Neuron (in vitro differentiated cells): Measurements from ENCODE around the gene CORO6.

Experiments
- H2AFZ ChIP-seq: one replicate; pipeline ENCODE4 v1.6.1; 2013; ENCODE audit warnings: low read depth, mild to moderate bottlenecking, inconsistent platforms, low read length, moderate library complexity
- H3K27me3 ChIP-seq: one replicate; pipeline ENCODE4 v1.6.1; 2013; ENCODE audit warnings: low read length; ENCODE audit not compliant: insufficient read depth
- H3K36me3 ChIP-seq: one replicate; pipeline ENCODE4 v1.6.1; 2013; ENCODE audit warnings: low read length; ENCODE audit not compliant: insufficient read depth
- H3K4me1 ChIP-seq: one replicate; pipeline ENCODE4 v1.6.1; 2013; ENCODE audit warnings: low read length; ENCODE audit not compliant: insufficient read depth
- H3K4me3 ChIP-seq: 2 replicates; pipeline ENCODE4 v1.5.1; 2013; ENCODE audit warnings: mild to moderate bottlenecking, low read length, moderate library complexity
- H3K9me3 ChIP-seq: one replicate; pipeline ENCODE4 v1.6.1; 2013; ENCODE audit warnings: low read length

Gene CORO6

DNA sequence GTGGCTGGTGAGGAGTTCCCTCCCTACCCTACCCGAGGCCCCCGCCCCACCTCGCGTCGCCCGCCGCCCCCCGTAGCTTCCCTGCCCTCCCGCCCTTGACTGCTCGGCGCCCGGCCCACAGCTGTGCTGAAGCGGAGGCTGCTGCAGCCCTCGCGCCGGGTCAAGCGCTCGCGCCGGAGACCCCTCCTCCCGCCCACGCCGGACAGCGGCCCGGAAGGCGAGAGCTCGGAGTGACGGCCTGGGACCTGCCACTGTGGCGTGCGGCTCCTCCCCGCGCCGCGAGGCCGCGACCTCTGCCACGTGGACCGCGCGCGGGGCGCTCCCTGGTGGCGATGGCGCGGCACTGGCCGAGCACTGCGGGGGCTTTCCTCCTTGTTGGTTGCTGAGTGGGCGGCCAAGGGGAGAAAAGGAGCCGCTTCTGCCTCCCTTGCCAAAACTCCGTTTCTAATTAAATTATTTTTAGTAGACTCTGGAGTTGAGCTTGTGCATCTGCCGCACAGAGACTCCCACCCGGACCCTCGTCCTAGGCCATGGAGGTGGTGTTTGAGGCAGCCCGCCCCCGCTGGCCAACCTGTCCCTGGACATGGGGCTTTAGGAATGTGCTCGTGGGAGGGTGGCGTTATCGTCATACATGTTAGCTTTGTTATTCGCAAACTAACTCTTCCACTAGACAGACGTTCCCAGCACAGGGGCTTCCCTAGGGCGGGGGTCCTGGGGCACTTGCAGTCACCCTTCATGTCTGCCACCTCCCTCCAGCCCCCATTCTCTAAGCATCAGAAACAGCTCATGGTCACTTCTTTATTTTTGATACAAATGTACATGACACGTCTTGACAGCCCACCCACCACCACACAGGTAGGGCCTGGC lies 49.8 kb downstream of the CORO6 start:
- Histone ChIP-seq H3K4me1 (peaks cover 8% of the 10 kb centered on the region), H3K9me3 (no peaks in the 10 kb centered on the region), H3K4me3 (no peak overlapping the region), H3K36me3 (peaks cover 66% of the 10 kb centered on the region), H2AFZ (no peak overlapping the region), H3K27me3 (no peaks in the 10 kb centered on the region)

DNA sequence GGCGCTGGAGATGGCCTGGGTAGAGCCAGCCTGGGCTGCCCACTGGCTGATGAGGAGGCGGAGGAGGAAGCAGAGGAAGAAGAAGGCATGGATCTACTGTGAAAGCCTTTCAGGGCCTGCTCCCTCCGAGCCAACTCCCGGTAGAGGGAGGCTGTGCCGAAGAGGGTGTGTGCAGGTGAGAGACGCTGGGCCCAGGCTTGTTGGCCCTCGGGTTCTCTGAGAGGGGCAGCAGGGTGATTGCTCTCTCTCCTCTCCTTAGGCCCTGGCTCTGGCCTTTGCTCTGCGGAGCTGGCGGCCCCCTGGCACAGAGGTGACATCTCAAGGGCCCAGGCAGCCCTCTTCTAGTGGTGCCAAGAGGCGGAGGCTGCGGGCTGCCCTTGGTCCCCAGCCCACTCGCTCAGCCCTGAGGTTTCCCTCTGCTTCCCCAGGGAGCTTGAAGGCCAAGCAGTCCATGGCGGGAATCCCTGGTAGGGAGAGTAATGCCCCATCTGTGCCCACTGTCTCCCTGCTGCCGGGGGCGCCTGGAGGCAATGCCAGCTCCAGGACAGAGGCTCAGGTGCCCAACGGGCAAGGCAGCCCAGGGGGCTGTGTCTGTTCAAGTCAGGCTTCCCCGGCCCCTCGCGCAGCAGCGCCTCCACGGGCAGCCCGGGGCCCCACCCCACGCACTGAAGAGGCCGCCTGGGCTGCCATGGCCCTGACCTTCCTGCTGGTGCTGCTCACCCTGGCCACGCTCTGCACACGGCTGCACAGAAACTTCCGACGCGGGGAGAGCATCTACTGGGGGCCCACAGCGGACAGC lies 50.6 kb downstream of the CORO6 start:
- H2AFZ ChIP-seq: no peak overlapping the region
- H3K9me3 ChIP-seq: no peaks in the 10 kb centered on the region
- peaks cover 8% of the 10 kb centered on the region for H3K4me1 ChIP-seq
- H3K4me3 ChIP-seq: no peak overlapping the region
- peaks cover 58% of the 10 kb centered on the region for H3K36me3 ChIP-seq
- H3K27me3 ChIP-seq: no peaks in the 10 kb centered on the region

DNA sequence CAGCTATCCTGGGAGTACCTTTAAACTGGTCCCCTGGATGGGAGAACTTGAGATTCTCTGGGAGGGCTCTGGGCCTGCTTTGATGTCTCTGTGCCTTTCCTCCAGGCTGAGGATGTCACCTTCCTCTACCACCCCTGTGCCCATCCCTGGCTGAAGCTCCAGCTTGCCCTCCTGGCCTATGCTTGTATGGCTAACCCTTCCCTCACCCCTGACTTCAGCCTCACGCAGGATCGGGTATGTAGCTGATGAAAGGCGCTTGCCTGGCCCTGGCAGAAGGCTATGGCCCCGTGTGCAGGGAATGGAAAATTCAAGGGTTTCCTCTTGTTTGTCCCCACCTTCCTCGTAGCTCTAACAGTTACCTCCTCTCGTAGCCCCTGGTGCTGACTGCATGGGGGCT lies 51.2 kb downstream of the CORO6 start:
- peaks cover 52% of the 10 kb centered on the region for H3K36me3 ChIP-seq
- no peak overlapping the region for H3K4me3 ChIP-seq
- no peak overlapping the region for H2AFZ ChIP-seq
- no peaks in the 10 kb centered on the region for H3K27me3 ChIP-seq
- H3K9me3 ChIP-seq: no peaks in the 10 kb centered on the region
- peaks cover 8% of the 10 kb centered on the region for H3K4me1 ChIP-seq

DNA sequence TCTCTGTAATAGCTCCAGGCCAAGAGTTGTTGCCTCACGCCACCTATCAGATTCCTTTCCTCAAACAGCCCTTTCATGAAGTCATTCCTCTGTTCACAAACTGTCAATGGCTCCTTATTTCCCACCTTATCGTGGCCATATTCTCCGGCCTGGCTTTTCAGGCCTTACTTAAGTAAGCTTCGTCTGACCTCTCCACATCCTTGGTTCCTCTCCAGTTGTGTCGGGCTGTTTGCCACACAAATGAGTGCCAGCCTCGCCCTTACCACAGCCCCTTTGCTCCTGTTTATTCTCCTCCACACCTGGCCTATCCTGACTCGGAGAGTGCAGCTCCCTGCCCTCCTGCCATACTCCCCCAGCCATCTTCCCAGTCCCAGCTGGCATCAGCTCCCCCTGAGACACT lies 52.2 kb downstream of the CORO6 start:
- peaks cover 8% of the 10 kb centered on the region for H3K4me1 ChIP-seq
- H3K36me3 ChIP-seq: peaks cover 43% of the 10 kb centered on the region
- no peaks in the 10 kb centered on the region for H3K9me3 ChIP-seq
- no peak overlapping the region for H3K4me3 ChIP-seq
- no peaks in the 10 kb centered on the region for H3K27me3 ChIP-seq
- H2AFZ ChIP-seq: no peak overlapping the region

DNA sequence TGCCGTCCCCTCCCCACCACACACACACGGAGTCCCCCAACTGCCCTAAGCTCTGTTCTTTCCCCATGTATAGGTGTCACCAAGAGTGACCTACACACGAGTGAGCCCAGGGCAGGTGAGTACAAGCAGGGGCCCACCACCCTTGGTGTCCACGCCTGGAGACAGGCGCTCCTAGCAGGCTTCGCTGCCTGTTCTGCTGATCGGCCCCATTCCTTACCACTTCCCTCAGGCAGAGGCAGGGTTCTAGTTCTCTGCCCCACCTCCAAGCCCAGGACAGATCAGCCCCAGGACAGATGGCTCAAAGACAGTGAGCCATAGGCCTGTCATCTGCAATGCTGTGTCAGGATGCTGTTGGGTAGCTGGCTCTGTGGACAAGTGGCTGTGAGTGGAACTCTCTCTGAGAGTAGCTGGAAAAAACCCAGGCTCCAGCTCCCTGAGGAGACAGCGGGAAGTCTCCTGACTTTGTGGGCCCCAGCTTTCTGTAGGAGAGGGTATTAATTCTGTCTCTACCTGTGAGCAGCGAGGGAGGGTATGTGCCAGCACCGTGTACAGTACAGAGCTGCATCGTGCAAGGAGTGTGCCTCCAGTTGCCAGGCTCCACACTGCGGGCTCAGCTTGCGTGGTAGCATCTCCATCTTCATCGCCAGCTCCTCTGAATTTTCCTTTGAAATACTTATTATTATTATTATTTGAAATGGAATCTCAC lies 53.3 kb downstream of the CORO6 start:
- no peaks in the 10 kb centered on the region for H3K9me3 ChIP-seq
- H3K4me1 ChIP-seq: peaks cover 8% of the 10 kb centered on the region
- peaks cover 32% of the 10 kb centered on the region for H3K36me3 ChIP-seq
- no peaks in the 10 kb centered on the region for H3K27me3 ChIP-seq
- peak overlapping the region; percentile 83 for H2AFZ ChIP-seq
- peak overlapping the region; percentile 84 for H3K4me3 ChIP-seq

DNA sequence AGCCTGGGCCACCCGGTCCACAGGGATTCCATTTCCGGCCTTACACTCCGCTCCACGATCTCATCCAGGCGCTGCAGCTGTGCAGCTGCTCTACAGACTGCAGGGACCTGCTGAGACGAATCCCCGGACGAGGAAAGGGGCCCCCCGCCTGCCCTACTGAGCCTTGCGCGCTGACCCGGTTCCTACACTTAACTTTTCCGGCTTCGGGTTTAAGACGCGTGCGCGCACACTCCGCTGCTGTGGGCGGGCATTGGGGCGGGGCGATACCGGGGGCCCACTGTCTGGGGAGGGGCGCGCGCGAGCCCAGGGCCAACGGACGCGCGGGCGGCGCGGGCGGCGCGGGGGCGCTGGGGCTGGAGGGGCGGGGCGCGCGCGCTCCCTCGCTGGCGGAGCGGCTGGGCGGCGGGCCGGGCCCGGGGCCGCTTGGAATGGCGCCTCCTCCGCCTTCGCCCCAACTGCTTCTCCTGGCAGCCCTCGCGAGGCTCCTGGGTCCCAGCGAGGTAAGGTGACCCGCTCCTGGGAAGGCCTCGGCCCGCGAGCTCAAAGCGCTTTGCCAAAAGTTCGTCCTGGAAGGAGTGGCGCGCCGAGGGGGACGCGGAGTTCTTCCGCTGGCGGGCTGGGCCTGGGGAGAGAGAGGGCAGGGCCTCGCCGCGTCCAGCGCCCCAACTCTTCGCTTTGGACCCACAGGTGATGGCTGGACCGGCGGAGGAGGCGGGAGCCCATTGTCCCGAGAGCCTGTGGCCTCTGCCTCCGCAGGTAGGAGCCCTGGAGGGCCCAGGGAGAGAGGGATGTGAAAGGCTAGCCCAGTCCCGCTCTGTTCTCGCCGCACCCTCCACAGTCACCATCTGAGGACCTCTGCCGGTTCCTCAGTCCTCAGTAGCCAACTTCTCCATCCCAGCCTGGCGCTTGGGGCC lies 54.1 kb downstream of the CORO6 start, which contains the start of gene TP53I13:
Gene TP53I13 (plus strand): TSS at position 371 of the 914 bp plus-strand sequence. CDS start 58 bp downstream, at position 429.
- H3K4me3 ChIP-seq: peak within 1 kb of the TSS; percentile 84
- peaks cover 24% of the 10 kb centered on the region for H3K36me3 ChIP-seq
- H2AFZ ChIP-seq: peak within 1 kb of the TSS; percentile 83
- peaks cover 8% of the 10 kb centered on the region for H3K4me1 ChIP-seq
- no peaks in the 10 kb centered on the region for H3K9me3 ChIP-seq
- H3K27me3 ChIP-seq: no peaks in the 10 kb centered on the region

DNA sequence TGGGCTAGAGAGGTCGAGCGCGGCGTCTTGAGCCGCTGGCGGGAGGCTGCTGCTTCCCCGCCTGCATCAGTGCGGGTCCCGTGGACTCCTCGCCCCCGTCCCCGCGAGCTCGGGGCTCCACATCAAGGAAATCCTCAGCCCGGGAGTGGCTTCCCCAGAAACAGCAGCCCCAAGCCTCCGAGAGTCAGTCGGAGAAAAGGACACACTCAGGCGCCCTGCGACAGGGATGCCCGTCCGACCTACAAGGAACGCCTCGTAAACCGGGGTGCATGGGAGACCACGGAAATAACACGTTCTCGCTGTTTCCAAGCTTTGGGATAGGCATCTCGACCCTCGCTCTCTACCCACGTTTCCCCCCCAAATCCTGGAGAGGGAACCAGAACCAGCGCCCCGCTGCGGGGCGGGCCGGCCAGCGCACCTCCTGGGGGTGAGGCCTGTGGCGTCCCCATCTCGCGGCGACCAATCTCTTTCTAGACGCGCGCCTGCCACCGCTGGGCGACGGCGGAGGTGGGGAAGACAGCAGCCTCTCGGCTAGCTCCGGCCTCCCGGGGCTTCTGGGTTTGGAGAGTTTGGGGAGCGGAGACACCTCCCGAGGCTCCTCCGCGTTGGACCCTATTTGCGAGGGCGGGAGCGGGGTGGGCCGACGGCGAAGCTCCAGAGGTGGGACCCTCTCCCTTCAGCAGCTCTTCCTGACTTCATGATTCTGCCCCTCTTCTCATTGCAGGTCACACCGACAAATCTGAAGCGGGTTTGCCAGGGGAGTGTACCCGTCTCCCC lies 55.0 kb downstream of the CORO6 start:
- H3K27me3 ChIP-seq: no peaks in the 10 kb centered on the region
- H2AFZ ChIP-seq: peak overlapping the region; percentile 83
- H3K9me3 ChIP-seq: no peaks in the 10 kb centered on the region
- H3K36me3 ChIP-seq: peaks cover 19% of the 10 kb centered on the region
- H3K4me3 ChIP-seq: peak overlapping the region; percentile 84
- H3K4me1 ChIP-seq: peaks cover 8% of the 10 kb centered on the region

DNA sequence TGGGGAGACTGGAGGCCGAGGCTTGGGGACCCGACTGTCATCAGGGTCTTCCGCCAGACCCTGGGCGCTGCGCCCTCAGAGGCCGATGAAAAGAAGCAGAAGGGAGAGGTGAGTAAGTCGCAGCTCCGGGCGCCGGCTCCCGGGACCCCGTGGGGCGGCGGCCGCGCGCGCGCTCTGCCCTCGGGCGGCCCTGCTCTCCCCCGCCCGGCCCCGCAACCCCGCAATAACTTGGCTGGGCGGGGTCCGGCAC lies 55.5 kb downstream of the CORO6 start:
- Histone ChIP-seq H3K9me3 (no peaks in the 10 kb centered on the region), H3K4me1 (peaks cover 8% of the 10 kb centered on the region), H3K27me3 (no peaks in the 10 kb centered on the region), H3K36me3 (peaks cover 16% of the 10 kb centered on the region), H3K4me3 (peak overlapping the region; percentile 84), H2AFZ (peak overlapping the region; percentile 83)

DNA sequence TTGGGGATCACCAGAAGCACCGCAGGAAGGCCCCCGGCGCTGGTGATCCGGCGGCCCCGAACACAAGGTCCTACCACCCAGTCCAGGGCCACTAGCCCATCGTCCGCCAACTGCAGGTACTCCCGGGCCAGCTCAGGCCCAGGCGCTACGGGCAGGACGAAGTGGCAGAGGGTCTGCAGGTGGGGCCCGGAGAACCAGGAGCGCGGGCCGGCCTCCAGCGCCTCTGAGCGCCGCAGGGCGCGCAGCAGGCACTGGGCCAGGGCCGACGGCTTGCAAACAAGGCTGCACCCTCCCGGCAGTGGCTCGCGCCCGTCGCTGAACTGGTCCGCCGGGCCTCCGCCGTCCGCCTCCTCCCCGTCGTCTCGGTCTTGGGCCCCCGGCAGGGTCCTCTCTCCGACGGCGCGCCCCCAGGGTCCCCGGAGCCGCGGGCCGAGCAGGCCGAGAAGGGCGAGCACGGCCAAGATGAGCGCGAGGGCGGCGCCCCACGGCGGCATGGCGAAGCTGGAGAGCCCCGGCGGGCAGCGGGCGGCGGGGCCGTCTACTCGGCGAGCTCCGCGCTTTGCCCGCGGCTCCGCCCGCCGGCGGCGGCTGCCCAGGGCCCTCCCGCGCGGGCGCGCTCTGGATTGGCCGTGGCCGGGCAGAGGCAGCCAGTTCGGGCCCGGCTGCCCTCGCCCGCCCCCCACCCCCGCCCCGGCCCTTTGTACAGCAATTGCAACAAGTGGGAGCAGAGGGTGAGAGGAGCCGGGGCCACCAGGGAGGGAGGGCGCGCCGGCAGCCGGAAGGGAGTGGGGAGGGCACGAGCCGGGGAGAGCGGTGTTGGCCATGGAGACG lies 56.0 kb downstream of the CORO6 start, which contains the start of gene ABHD15:
Gene ABHD15 (minus strand): TSS at position 565 of the 831 bp plus-strand sequence. CDS start 71 bp downstream, at position 494.
- peak within 1 kb of the TSS; percentile 84 for H3K4me3 ChIP-seq
- peak within 1 kb of the TSS; percentile 83 for H2AFZ ChIP-seq
- H3K36me3 ChIP-seq: peaks cover 16% of the 10 kb centered on the region
- peaks cover 8% of the 10 kb centered on the region for H3K4me1 ChIP-seq
- H3K27me3 ChIP-seq: no peaks in the 10 kb centered on the region
- H3K9me3 ChIP-seq: no peaks in the 10 kb centered on the region

DNA sequence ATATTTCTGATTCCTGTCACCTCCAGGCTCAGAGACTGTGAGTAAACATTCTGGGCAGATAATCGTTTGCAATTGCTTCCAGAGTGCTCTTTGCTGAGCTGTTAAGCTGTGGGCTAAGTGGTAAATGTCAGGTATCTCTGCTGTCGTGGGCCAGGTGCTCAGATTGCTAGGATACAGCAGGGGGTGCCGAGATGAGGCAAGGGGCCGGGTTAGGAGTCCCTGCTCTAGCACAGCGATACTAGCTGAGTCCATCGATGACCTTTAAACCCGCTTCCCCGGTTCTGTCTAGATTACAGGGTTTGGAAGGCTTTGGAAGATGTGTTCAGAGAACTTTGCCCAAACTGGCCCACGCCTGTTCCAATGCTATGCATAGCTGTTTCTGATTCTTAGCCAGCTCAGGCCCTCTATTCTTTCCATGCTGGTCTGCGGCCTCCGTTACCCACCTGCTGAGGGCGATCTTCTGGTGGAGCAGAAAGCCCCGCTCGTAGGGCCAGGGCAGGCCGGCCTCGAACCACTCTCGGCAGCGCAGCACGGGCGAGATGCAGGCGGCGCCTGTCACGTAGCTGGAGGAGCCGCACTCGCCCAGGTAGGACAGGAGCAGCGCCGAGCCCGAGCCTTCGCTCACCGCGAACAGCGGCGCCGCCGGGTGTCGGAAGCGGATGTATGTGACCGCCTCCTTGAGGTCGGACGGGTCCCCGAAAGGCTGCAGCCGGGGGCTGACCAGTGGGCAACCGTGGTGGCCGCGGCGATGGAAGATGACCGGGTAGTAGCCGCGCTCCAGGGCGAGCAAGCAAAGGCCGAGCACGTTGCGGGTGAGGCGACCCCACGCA lies 56.9 kb downstream of the CORO6 start:
- Histone ChIP-seq H3K27me3 (no peaks in the 10 kb centered on the region), H3K36me3 (peaks cover 8% of the 10 kb centered on the region), H3K4me1 (peaks cover 8% of the 10 kb centered on the region), H2AFZ (peak overlapping the region; percentile 83), H3K9me3 (no peaks in the 10 kb centered on the region), H3K4me3 (peak overlapping the region; percentile 84)
